Suppressor macrophage treated with lipopolysaccharide for 1 hour (primary cell): ENCODE measurements around the gene OR4D1.

ENCODE experiments used
- DNase-seq, 3 donors: peaks; one replicate each; pipeline ENCODE4 v3.0.0-alpha.2; 2020 to 2022

The OR4D1 gene

DNA sequence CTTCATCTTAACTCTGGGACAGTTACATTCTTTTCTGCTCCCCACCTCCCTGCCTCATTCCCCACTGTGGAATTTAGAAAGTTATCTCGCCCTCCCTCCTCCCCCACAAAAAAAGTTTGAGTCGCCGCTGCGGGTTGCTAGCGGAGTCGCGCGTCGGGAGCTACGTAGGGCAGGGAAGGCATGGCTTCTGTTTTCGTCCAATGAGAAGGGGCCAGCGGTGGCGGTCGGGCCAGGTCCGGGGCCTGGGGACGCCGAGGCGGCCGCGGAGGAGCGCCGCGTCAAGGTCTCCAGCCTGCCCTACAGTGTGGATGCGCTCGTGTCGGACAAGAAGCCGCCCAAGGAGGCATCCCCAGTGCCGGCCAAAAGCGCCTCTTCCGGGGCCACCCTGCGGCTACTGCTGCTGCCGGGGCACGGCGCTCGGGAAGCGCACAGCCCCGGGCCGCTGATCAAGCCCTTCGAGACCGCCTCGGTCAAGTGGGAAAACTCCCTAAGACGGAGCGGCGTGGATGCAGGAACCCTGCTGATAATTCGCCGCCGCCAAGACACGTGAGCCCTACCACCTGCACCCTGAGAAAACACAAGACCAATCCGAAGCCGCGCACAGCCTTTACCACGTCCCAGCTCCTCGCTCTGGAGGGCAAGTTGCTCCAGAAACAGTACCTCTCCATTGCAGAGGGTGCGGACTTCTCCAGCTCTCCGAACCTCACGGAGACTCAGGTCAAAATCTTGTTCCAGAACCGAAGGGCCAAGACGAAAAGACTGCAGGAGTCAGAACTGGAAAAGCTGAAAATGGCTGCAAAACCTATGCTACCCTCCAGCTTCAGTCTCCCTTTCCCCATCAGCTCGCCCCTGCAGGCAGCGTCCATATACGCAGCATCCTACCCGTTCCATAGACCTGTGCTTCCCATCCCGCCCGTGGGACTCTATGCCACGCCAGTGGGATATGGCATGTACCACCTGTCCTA, 8.9 kb downstream of the OR4D1 start:
- DNase-seq = peak; percentile 27 to 58 (median 45)

GRCh38 chr17:58158181-58158580, 10.0 kb downstream of the OR4D1 start:
- no peak for DNase-seq

- DNase-seq = no peak
Observed at GRCh38 chr17:58161566-58161965, 13.4 kb downstream of the OR4D1 start.

DNA sequence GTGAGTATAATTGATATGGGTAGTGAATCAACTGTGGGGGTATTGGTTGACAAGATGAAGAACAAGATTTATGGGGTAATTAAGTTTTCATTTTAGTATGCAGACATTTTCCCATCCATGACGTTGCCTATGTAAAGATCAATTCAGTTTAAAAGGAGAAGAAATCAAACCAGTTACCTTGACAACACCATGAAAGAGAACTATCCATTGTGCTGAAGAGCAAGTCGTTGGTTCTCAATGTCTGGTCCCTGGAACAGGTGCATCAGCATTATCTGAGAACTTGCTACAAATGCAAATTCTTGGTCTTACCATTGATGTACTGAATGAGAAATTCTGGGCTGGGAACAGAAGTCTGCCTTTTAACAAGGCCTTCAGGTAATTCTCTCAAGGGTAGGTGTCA, 17.8 kb downstream of the OR4D1 start:
- no peak for DNase-seq

DNA sequence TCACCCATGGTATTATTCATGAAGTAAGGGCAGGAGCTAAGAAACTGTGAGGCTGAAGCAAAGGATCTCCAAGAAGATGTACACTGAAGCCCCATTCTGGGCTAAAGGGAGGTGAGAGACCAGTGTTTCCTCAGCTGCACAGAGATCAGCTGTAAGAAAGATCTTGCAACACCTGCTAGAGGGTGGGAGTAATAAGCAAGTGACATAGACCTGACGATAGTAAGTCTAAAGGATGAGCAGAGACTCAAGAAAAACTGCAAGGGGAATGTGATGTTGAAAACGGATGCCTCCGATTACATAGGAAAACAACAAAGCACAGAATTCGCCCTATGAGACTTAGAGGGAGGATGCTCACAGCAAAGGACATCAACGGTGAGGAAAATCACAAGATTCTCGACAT, 18.5 kb downstream of the OR4D1 start, which contains the start of gene OR4D2:
Gene OR4D2 (plus strand): TSS at position 301 of the 400 bp plus-strand sequence. CDS start 2,674 bp downstream, outside the sequence.
- no peak for DNase-seq

- no peak for DNase-seq
Observed at GRCh38 chr17:58170622-58171021, 22.4 kb downstream of the OR4D1 start.

DNA sequence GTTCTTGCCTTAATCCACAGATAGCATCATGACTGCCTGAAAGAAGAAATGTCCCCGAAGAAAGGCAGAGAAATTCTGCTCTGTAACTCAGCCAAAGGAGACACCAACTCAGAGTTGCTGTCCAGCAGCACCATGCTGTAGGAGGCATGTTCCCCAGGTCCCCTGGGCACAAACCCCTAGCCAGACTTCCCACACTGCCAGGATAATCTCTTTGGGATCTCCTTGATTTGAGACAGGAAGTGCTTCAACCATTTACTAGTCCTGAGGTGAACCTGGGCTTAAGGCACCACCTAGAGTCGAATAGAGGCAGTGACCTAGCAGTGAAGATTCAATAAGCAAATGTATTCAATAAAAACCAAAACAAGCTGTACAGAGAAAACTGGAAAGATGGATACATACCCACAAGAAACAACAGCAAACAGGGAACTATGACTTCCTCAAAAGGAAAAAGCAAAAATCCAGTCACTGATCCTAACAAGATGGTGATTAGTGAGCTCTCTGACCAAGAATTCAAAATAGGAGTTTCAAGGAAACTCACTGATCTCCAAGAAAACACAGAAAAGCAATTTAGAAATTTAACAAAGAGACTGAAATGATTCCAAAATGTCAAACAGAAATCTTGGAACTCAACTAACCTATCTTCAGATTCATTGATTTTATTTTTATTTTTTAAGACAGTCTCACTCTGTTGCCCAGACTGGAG, 24.3 kb downstream of the OR4D1 start:
- DNase-seq = peak in 2 of 3 donors; percentile 10 to 21

- DNase-seq = no peak
Observed at GRCh38 chr17:58174871-58175270, 26.7 kb downstream of the OR4D1 start.

DNA sequence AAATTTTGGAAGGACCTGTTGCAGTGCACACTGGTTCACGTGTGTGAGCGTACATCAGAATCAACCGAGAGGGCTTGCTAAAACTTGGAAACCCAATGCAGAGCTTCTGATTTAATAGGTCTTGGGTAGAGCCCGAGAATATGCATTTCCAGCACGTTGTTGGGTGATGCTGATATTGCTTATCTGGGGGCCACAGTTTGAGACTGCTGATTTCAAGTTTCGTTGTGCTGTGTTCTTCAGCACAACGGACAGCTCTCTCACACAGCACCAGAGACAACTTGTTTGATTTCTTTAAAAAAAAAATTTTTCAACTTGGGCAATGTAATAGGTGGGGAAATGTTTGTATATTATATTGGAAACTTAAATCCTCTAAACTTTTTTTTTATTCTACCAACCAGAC, 28.0 kb downstream of the OR4D1 start:
- peak in 1 of 3 donors; percentile 11 for DNase-seq

- no peak for DNase-seq
Observed at GRCh38 chr17:58181796-58182195, 33.6 kb downstream of the OR4D1 start.

- DNase-seq = no peak
Observed at GRCh38 chr17:58183514-58183913, 35.3 kb downstream of the OR4D1 start.

- no peak for DNase-seq
Observed at GRCh38 chr17:58184308-58184985, 36.3 kb downstream of the OR4D1 start.

GRCh38 chr17:58184986-58185761, 37.0 kb downstream of the OR4D1 start:
- DNase-seq = no peak

DNA sequence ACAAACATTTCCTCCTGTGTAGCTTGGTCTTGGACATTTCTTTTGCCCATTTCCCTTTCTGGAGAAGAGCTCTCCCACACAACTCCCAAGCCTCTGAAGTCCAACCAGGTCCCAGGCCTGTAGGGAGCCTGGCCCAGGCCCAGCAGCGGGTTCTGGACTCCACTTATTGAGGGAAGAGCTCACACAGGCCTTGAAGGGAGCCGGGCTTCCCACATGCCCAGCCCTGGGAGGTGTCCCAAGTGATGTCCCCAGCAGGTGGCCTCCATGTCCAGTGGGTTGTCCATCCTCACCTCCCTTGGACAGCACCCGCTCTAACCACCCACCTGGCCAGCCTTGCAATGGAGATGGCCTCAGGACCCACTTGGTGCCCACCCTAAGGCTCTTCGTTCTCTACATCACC, 38.4 kb downstream of the OR4D1 start:
- DNase-seq = no peak

- no peak for DNase-seq
Observed at GRCh38 chr17:58187063-58187462, 38.9 kb downstream of the OR4D1 start.

DNA sequence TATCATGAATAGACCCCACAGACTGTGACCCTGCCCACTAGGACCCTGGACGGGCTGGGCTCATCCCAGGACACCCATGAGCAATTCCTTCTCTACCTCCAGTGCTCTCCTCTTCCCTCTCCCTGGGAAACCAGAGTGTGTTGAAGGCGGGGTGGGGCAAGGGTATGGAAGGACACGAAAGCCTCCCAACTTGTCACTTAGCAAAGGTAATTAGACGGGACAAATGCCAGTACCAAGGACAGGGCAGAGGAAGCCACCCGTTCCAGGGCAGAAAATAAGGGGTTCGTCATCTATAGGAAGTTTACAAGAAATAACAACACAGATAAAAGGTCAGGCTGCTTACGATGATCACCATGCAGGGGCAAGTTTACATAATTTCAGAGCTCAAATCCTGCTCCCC, 39.5 kb downstream of the OR4D1 start:
- DNase-seq = no peak

- DNase-seq = peak; percentile 34 to 41 (median 38)
Observed at GRCh38 chr17:58189436-58190146, 41.4 kb downstream of the OR4D1 start.

GRCh38 chr17:58191241-58191896, 43.2 kb downstream of the OR4D1 start:
- DNase-seq = no peak

DNA sequence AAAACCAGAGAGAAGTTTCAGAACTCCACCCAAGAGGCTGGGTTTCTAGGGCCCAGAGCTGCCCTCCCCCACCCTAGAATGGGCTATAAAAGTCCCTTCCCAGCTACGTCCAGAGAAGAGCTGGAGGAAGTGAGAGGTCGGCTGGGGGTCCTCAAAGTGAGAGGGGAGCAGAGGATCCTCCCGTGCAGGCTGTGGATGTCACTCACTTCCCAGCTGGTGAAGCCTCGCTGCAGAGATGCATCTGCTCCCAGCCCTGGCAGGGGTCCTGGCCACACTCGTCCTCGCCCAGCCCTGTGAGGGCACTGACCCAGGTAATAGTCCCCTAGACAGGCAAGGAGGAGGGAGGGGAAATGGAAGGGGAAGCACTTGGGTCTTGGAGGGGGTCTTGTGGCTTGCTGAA, 44.4 kb downstream of the OR4D1 start, which contains the start of gene EPX:
Gene EPX (plus strand): TSS at position 115 of the 400 bp plus-strand sequence. CDS start 121 bp downstream, at position 236.
- no peak for DNase-seq

- DNase-seq = peak in 1 of 3 donors; percentile 20
Observed at GRCh38 chr17:58193641-58194255, 45.6 kb downstream of the OR4D1 start.
